Melanocyte of skin (primary cell): ENCODE data around the gene SUSD1. TPM values are rescaled to one million over a fixed set of nuclear protein-coding genes. Genes with fewer than 3 reads are reported as not detected.

Experiments used
- small RNA-seq, 2 donors: library from RNA; depleted of rRNA; stranded (forward); fragments of <200 nt; gene quantifications; one replicate each; pipeline ENCODE3, GENCODE V24; 2012
- total RNA-seq, 2 donors: library from RNA; depleted of rRNA; stranded (reverse); fragments of >200 nt; gene quantifications; 2 replicates each; pipeline ENCODE4 v1.2.3, GENCODE V29; 2012

The SUSD1 gene
- total RNA-seq: 1 to 10 TPM; 9.3 to 10.0 TPM

DNA sequence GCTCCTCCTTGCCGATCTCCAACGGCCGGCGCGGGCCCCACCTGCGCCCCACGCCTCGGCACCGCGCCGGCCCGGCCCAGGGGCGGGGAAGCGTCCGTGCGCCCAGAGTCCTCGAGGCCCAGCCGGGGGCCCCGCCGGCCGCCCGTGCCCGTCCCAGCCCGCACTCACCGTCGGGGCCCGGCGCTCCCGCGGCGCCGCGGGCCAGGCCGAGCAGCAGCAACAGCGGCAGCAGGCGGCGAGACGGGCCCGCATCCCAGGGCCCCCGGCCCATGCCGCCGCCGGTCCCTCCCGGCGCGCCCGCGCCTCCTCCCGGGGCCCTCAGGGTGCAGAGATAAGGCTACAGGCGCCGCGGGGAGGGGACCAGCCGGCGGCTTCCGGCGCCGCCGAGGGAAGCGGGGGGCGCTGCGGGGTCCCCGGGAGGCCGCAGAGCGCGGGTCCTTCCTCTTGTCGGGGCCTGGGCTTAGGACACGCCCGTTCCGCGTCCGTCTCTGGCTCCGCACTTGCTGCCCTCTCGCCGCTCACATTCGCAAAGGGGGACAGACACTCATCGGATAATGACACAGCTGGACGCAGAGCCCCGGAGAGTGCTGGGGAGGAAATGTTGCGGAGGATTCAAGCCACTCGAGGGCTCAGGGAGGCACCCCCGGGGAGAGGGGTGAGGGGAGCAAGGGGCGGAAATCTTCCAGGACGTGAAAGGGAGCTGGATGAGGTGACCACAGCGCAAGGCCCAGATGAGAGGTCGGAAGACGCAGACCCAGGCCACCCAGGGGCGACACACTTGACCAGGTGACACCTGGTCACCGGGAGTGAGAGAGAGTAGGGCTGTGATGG lies at the start of gene SUSD1:
Gene SUSD1, minus strand, starts transcription at position 333 of the 831 bp plus-strand sequence. Its CDS starts 62 bp downstream, at position 271.

Small RNA genes lying within 50 kb of the gene (small RNA-seq; reads per million reads assigned to genes)
- 0 reads per million in 2 donors for gene RF00019
- gene RNU6-710P: 0 reads per million in 2 donors
- gene RNU6-855P: 0.13 to 0.35 reads per million in 2 donors

Other genes with a start within 250 kb of the SUSD1 start
- gene PTBP3, start 158.3 kb upstream of the SUSD1 start, total RNA-seq: 10 to 100 TPM; 28.9 to 35.6 TPM
- gene HSDL2, start 204.8 kb upstream of the SUSD1 start, total RNA-seq: 10 to 100 TPM; 26.8 to 29.3 TPM